Measurements from ENCODE around the gene CDC42EP3.

CDC42EP3 gene

GRCh38 chr2:37657471-37657870 lies 14.0 kb downstream of the CDC42EP3 start:
- H3K4me2 ChIP-seq (ENCODE audit: low read length): peak overlapping the region; percentile 17
- peaks cover 66% of the 10 kb centered on the region for H3K4me1 ChIP-seq (ENCODE audit: low read length)
- no peak overlapping the region for H3K4me3 ChIP-seq (ENCODE audit: low read length)
- peaks cover 35% of the 10 kb centered on the region for H3K36me3 ChIP-seq (replicated peaks; ENCODE audit: low read depth, low read length)
- H3K9ac ChIP-seq (ENCODE audit: low read length): no peak overlapping the region
- H3K27ac ChIP-seq (ENCODE audit: low read length): no peak overlapping the region
- no peaks in the 10 kb centered on the region for H3K9me3 ChIP-seq (ENCODE audit: insufficient read depth, low read length)
- H3K27me3 ChIP-seq (ENCODE audit: low read depth, low read length): no peaks in the 10 kb centered on the region
- no peak overlapping the region for H2AFZ ChIP-seq (ENCODE audit: low read depth, low read length)
- peaks cover 86% of the 10 kb centered on the region for H3K79me2 ChIP-seq (ENCODE audit: low read length)
- TF ChIP-seq, protein P1, sequence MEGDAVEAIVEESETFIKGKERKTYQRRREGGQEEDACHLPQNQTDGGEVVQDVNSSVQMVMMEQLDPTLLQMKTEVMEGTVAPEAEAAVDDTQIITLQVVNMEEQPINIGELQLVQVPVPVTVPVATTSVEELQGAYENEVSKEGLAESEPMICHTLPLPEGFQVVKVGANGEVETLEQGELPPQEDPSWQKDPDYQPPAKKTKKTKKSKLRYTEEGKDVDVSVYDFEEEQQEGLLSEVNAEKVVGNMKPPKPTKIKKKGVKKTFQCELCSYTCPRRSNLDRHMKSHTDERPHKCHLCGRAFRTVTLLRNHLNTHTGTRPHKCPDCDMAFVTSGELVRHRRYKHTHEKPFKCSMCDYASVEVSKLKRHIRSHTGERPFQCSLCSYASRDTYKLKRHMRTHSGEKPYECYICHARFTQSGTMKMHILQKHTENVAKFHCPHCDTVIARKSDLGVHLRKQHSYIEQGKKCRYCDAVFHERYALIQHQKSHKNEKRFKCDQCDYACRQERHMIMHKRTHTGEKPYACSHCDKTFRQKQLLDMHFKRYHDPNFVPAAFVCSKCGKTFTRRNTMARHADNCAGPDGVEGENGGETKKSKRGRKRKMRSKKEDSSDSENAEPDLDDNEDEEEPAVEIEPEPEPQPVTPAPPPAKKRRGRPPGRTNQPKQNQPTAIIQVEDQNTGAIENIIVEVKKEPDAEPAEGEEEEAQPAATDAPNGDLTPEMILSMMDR (IDR thresholded peaks at IDR 0.05; ENCODE audit: low read depth, low read length): no peak
- no peak for TF ChIP-seq EZH2phosphoT487 (IDR thresholded peaks at IDR 0.05; ENCODE audit: low read depth)
- peaks cover 49% of the 10 kb centered on the region for H4K20me1 ChIP-seq (ENCODE audit: insufficient read depth, low read length)

GRCh38 chr2:37656512-37657423 lies 14.7 kb downstream of the CDC42EP3 start:
- Histone ChIP-seq H3K27me3 (ENCODE audit: low read depth, low read length) (no peaks in the 10 kb centered on the region), H4K20me1 (ENCODE audit: insufficient read depth, low read length) (peaks cover 42% of the 10 kb centered on the region), H2AFZ (ENCODE audit: low read depth, low read length) (no peak overlapping the region), H3K4me3 (ENCODE audit: low read length) (no peak overlapping the region), H3K9me3 (ENCODE audit: insufficient read depth, low read length) (no peaks in the 10 kb centered on the region), H3K27ac (ENCODE audit: low read length) (peak overlapping the region; percentile 95), H3K9ac (ENCODE audit: low read length) (0 out of 2 replicates have a peak overlapping the region, but pooled peaks have one; percentile 82), H3K79me2 (ENCODE audit: low read length) (peaks cover 84% of the 10 kb centered on the region), H3K36me3 (replicated peaks; ENCODE audit: low read depth, low read length) (peaks cover 34% of the 10 kb centered on the region), H3K4me1 (ENCODE audit: low read length) (peaks cover 71% of the 10 kb centered on the region), H3K4me2 (ENCODE audit: low read length) (peak overlapping the region; percentile 98)
- TF ChIP-seq EZH2phosphoT487 (IDR thresholded peaks at IDR 0.05; ENCODE audit: low read depth): no peak
- TF ChIP-seq, protein P1 (IDR thresholded peaks at IDR 0.05; ENCODE audit: low read depth, low read length): no peak

DNA sequence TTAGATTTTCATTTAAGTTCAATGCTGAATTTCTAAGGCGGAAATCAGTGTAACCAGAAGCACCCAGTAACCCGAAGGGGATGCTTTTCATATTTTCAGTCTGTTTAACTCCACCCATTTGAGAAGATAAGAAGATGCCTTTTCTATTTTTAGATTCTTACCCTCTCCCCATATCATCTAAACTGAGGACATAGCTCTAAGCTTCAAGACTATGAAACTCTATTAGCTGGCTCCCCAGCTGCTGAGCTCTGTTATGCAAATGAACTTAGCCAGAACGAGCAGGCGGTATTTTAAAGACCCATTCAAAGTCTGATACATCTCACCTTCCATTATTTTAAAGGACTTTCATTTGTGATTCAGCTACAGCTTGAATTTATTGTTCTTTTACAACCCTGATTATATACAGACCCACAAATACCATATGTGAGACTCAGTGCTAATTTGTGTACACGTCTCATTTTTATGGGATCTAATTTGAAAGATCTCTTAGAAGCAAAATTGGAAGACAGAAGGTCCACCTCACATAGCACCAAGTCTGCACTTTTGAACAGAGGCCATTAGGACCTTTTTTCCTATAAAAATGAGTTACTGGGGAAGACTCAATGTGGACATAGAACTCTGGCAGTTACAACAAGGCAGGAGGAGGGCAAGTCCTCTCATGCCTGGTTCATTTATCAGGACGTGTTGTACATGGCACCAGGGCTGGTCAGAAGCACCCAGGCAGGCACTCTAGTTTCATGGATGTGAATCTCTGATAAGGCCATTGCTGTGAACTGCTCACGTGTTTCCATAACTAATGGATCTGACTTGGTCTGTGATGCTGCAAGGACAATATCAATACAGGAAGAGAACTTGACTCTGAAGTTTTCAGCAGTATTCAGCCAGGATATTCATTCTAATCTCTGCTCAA lies 16.3 kb downstream of the CDC42EP3 start:
- peaks cover 85% of the 10 kb centered on the region for H3K79me2 ChIP-seq (ENCODE audit: low read length)

More for the DNA sequence above, 16.3 kb downstream of the CDC42EP3 start:
- H3K36me3 ChIP-seq (replicated peaks; ENCODE audit: low read depth, low read length): peaks cover 24% of the 10 kb centered on the region
- peaks cover 86% of the 10 kb centered on the region for H3K4me1 ChIP-seq (ENCODE audit: low read length)
- H3K9me3 ChIP-seq (ENCODE audit: insufficient read depth, low read length): no peaks in the 10 kb centered on the region
- no peaks in the 10 kb centered on the region for H3K27me3 ChIP-seq (ENCODE audit: low read depth, low read length)
- peak overlapping the region; percentile 75 for H3K4me3 ChIP-seq (ENCODE audit: low read length)
- H3K4me2 ChIP-seq (ENCODE audit: low read length): peak overlapping the region; percentile 98
- peak overlapping the region; percentile 95 for H3K27ac ChIP-seq (ENCODE audit: low read length)
- TF ChIP-seq, protein P1 (IDR thresholded peaks at IDR 0.05; ENCODE audit: low read depth, low read length): no peak
- no peak for TF ChIP-seq EZH2phosphoT487 (IDR thresholded peaks at IDR 0.05; ENCODE audit: low read depth)
- peak overlapping the region; percentile 82 for H3K9ac ChIP-seq (ENCODE audit: low read length)
- no peak overlapping the region for H2AFZ ChIP-seq (ENCODE audit: low read depth, low read length)
- H4K20me1 ChIP-seq (ENCODE audit: insufficient read depth, low read length): peaks cover 28% of the 10 kb centered on the region

Measured in OCI-LY3 (cell line).